K562 (cell line): ENCODE data around the gene AQP6. TPM values are rescaled to one million over a fixed set of nuclear protein-coding genes. Genes with fewer than 3 reads are reported as not detected.

Experiments used
- CBFB ChIP-seq: sonication (generic); formaldehyde crosslinking; IDR thresholded peaks from 2 replicates; pipeline ENCODE4 v1.4.0; 2020; ENCODE audit warnings: mild to moderate bottlenecking, missing genetic modification reagents
- HDAC2 ChIP-seq: fragments of 450-650 bp; IDR thresholded peaks from 2 replicates; pipeline ENCODE4 v1.6.1; 2016; ENCODE audit warnings: mild to moderate bottlenecking
- HMG20B ChIP-seq: fragments of 250-450 bp; sonication (Bioruptor Pico); IDR thresholded peaks from 2 replicates; pipeline ENCODE4 v1.5.0; 2021; ENCODE audit warnings: mild to moderate bottlenecking
- HOXB6 ChIP-seq: fragments of 250-450 bp; sonication (Bioruptor Pico); IDR thresholded peaks from 2 replicates; pipeline ENCODE4 v1.5.1; 2022; ENCODE audit warnings: mild to moderate bottlenecking, borderline replicate concordance
- MTA1 ChIP-seq: fragments of 450-650 bp; IDR thresholded peaks from 2 replicates; pipeline ENCODE4 v1.6.1; 2017; ENCODE audit warnings: borderline replicate concordance
- PHB2 ChIP-seq: fragments of 450-650 bp; IDR thresholded peaks from 2 replicates; pipeline ENCODE4 v1.6.1; 2017; ENCODE audit warnings: low read depth
- REST ChIP-seq, 2 experiments: fragments of 450-650 bp; formaldehyde crosslinking in 1 of 2; IDR thresholded peaks; 2 replicates each; pipeline versions ENCODE4 v1.4.0 to v1.6.1; 2014 to 2020; ENCODE audit warnings: mild to moderate bottlenecking in 2 of 2, borderline replicate concordance in 1 of 2, low read depth in 1 of 2
- RUNX1 ChIP-seq: sonication (generic); IDR thresholded peaks from 2 replicates; pipeline ENCODE4 v1.6.1; 2016; ENCODE audit warnings: antibody characterized with exemption, low read depth
- SP2 ChIP-seq: IDR thresholded peaks from 2 replicates; pipeline ENCODE4 v1.6.1; 2011; ENCODE audit warnings: mild to moderate bottlenecking, low read depth, low read length, moderate library complexity; ENCODE audit not compliant: poor library complexity, severe bottlenecking; ENCODE audit errors: extremely low read depth
- TEAD1 ChIP-seq, 2 experiments: fragments of 450-650 bp in 1 of 2; sonication (generic) in 1 of 2; formaldehyde crosslinking; IDR thresholded peaks; 2 replicates each; pipeline versions ENCODE4 v1.4.0 to v1.8.0; 2020 to 2022; ENCODE audit warnings: mild to moderate bottlenecking in 2 of 2, missing genetic modification reagents in 1 of 2
- THAP7 ChIP-seq: fragments of 250-450 bp; sonication (Bioruptor Pico); IDR thresholded peaks from 2 replicates; pipeline ENCODE4 v1.5.0; 2021
- ZFP36 ChIP-seq: fragments of 150-350 bp; IDR thresholded peaks from 2 replicates; pipeline ENCODE4 v1.6.1; 2018; ENCODE audit warnings: low read length, low read depth; ENCODE audit not compliant: partially characterized antibody
- ZFP91 ChIP-seq: sonication (generic); formaldehyde crosslinking; IDR thresholded peaks from 2 replicates; pipeline ENCODE4 v1.8.0; 2022; ENCODE audit warnings: mild to moderate bottlenecking, missing genetic modification reagents
- ZNF655 ChIP-seq: fragments of 250-450 bp; sonication (Bioruptor Pico); IDR thresholded peaks from 2 replicates; pipeline ENCODE4 v1.5.0; 2021
- ZNF696 ChIP-seq: fragments of 250-450 bp; sonication (Bioruptor Pico); conservative IDR thresholded peaks from 2 replicates; pipeline ENCODE4 v1.4.0; 2020; ENCODE audit warnings: mild to moderate bottlenecking, moderate library complexity
- ZNF830 ChIP-seq: fragments of 250-450 bp; sonication (Bioruptor Pico); IDR thresholded peaks from 2 replicates; pipeline ENCODE4 v1.5.0; 2021; ENCODE audit warnings: mild to moderate bottlenecking
- polyA plus RNA-seq, 8 experiments: library from polyadenylated mRNA; depleted of rRNA in 4 of 8; stranded (reverse) in 5 of 8; unstranded in 3 of 8; fragments of >200 nt; fragmentation: Nextera tagmentation in 2 of 8; fragmentation: Illumina TruSeq in 1 of 8; extraction: Ambion mirVana in 2 of 8; extraction: Trizol in 1 of 8; gene quantifications; 2 replicates each; pipeline versions ENCODE4 v1.2.1 to v1.2.3, GENCODE V29; 2011 to 2014; ENCODE audit warnings: inconsistent platforms in 1 of 8, missing spikeins in 1 of 8
- total RNA-seq, 7 experiments: library from RNA; depleted of rRNA in 6 of 7; stranded (reverse); fragments of >200 nt in 6 of 7; fragmentation: Illumina TruSeq in 2 of 7; extraction: Trizol in 2 of 7; gene quantifications; 2 replicates each; pipeline versions ENCODE4 v1.2.1 to v1.2.3, GENCODE V29; 2011 to 2021; ENCODE audit warnings: low replicate concordance in 1 of 7

Gene AQP6
- total and polyA plus RNA-seq, 9 of the 15 experiments (the other 6 are each of a cell fraction or from before 2014, with no cell fraction given): 0.05 to 0.12 TPM; not detected in 7

- no peak for TF ChIP-seq ZFP91 (CRISPR knock-in tag)
- no peak for TF ChIP-seq HMG20B (CRISPR knock-in tag)
- peak; percentile 26 for TF ChIP-seq ZFP36
- no peak for TF ChIP-seq ZNF696 (CRISPR knock-in tag)
- TF ChIP-seq HDAC2: peak; percentile 53; the same call in 1 of the 2 replicates
- TF ChIP-seq HOXB6 (CRISPR knock-in tag): no peak
- TF ChIP-seq ZNF830: no peak
- TF ChIP-seq PHB2: no peak
- no peak for TF ChIP-seq ZNF655 (CRISPR knock-in tag)
- TF ChIP-seq REST (IDR thresholded peaks at IDR 0.05; ENCODE audit: borderline replicate concordance): peak; percentile 58; the same call in 1 of the 2 replicates
- TF ChIP-seq REST (CRISPR knock-in tag; IDR thresholded peaks at IDR 0.05; ENCODE audit: low read depth): no peak
- TF ChIP-seq THAP7 (CRISPR knock-in tag): no peak
- TF ChIP-seq CBFB (CRISPR knock-in tag): no peak
- no peak for TF ChIP-seq SP2
- TF ChIP-seq MTA1: no peak; the same call in 1 of the 2 replicates
- no peak for TF ChIP-seq RUNX1
- no peak; a peak in 1 of 4 replicates for TF ChIP-seq TEAD1 (CRISPR knock-in tag; IDR thresholded peaks at IDR 0.05)
Measured at GRCh38 chr12:49945394-49946080, 27.2 kb upstream of the AQP6 start (continued).
